ENCODE results near the gene TM4SF20. TPM values are rescaled to one million over a fixed set of nuclear protein-coding genes. Genes with fewer than 3 reads are reported as not detected.

Gene TM4SF20
- polyA plus RNA-seq, 1 donor (not counting 4 experiments of a cell fraction or from before 2014, with no cell fraction given) = not detected

DNA sequence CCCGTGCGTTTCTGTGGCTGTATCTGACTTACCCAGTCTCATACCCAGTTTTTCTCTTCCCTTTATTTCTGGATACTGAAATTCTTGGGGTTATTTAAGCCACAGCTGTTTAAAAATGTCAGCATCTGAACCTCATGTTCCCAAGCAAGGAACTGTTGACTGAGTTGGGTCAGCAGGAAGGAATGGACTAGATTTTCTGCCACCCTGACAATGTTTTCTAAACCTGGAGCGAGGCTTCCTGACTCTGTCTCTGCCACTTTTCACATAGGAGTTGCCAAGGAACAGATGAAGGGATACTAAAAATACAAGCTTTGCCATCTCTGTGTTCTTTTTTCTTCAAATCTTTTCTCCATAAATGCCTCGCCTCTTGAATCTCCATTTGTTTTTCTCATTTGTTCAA is 37.6 kb upstream of the TM4SF20 start:
- Histone ChIP-seq H3K9me3 (ENCODE audit: control insufficient read depth, low read depth, low read length) (no peaks in the 10 kb centered on the region), H3K27ac (ENCODE audit: control insufficient read depth, insufficient read depth, low read length) (no peak overlapping the region), H3K36me3 (ENCODE audit: control insufficient read depth in 2 of 2, extremely low read depth in 1 of 2, insufficient read depth in 2 of 2, low read length in 2 of 2) (no peaks in the 10 kb centered on the region), H3K4me3 (ENCODE audit: control insufficient read depth in 2 of 3, extremely low read depth in 1 of 3, insufficient read depth in 2 of 3, low read depth in 1 of 3, low read length in 3 of 3) (no peak overlapping the region), H2AFZ (ENCODE audit: control insufficient read depth, low read length) (no peak overlapping the region), H4K20me1 (ENCODE audit: control insufficient read depth, extremely low read depth, insufficient read depth, low read length) (no peaks in the 10 kb centered on the region), H3K4me2 (ENCODE audit: control insufficient read depth, extremely low read depth, insufficient read depth, low read depth, low read length) (no peak overlapping the region), H3K9me1 (ENCODE audit: control insufficient read depth, extremely low read depth, insufficient read depth, low read length) (no peaks in the 10 kb centered on the region), H3K9ac (ENCODE audit: control insufficient read depth, extremely low read depth, insufficient read depth, low read length) (no peak overlapping the region), H3K27me3 (ENCODE audit: control insufficient read depth, extremely low read depth, insufficient read depth, low read length) (no peaks in the 10 kb centered on the region), H3K79me2 (ENCODE audit: control insufficient read depth, insufficient read depth, low read length) (no peaks in the 10 kb centered on the region), H3K4me1 (ENCODE audit: control insufficient read depth, extremely low read depth, insufficient read depth, low read length) (peaks cover 32% of the 10 kb centered on the region)
- TF ChIP-seq, protein P1, sequence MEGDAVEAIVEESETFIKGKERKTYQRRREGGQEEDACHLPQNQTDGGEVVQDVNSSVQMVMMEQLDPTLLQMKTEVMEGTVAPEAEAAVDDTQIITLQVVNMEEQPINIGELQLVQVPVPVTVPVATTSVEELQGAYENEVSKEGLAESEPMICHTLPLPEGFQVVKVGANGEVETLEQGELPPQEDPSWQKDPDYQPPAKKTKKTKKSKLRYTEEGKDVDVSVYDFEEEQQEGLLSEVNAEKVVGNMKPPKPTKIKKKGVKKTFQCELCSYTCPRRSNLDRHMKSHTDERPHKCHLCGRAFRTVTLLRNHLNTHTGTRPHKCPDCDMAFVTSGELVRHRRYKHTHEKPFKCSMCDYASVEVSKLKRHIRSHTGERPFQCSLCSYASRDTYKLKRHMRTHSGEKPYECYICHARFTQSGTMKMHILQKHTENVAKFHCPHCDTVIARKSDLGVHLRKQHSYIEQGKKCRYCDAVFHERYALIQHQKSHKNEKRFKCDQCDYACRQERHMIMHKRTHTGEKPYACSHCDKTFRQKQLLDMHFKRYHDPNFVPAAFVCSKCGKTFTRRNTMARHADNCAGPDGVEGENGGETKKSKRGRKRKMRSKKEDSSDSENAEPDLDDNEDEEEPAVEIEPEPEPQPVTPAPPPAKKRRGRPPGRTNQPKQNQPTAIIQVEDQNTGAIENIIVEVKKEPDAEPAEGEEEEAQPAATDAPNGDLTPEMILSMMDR (optimal IDR thresholded peaks at IDR 0.05 in 1 of 3, IDR thresholded peaks at IDR 0.05 in 1 of 3, conservative IDR thresholded peaks at IDR 0.05 in 1 of 3; ENCODE audit: extremely low read depth in 1 of 3, insufficient read depth in 2 of 3, low read length in 3 of 3) = no peak
- TF ChIP-seq EZH2 (IDR thresholded peaks at IDR 0.05; ENCODE audit: low read length) = no peak
- DNase-seq (ENCODE audit: low read depth, low spot score) (no peak), FAIRE-seq (no peak)
- dilution Hi-C loops (cut with MboI; ENCODE audit: extremely low pct_ligation_motif_present, low sequenced_read_pairs) = no loop called here

DNA sequence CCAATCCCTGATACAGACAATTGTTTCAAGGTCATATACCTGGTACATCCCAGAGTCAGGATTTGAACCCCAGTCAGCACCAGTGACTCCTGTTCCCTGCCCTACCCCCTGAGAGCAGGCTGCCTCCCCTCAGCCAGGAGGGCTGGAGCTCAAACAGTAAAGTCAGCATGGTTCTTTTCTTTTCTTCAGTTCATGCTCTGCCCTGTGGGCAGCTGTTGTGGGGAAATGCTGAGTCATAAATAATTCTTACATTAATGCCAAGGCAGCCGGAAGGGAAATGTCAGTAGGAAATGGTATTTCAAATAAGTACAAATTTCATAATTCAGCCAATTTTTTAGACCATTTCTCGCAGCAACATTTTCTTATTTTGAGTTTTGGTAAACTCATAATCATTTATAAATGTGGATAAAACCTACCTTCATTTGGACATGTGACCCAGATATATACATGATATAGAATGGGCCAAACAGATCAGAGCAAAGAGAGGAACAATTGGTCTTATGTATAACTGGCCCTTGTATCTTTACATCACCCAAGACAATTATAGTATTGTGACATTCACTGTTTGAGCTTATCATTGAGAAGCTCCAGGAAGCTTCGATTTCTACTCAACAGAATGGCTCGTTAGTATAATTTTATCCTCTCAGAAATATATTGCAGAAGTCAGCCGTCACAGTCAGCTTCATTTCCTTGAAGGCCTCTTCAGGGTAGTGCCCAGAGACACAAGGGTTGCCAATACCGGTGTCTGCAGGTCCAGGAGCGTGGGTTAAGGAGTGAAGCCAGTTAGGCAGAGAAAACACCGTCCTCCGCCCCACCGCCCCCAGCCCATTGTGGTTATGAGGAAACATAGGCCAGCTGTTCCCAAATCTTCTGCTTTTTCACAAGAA is 36.7 kb upstream of the TM4SF20 start:
- no peak overlapping the region for H2AFZ ChIP-seq (ENCODE audit: control insufficient read depth, low read length)
- H3K79me2 ChIP-seq (ENCODE audit: control insufficient read depth, insufficient read depth, low read length) = no peaks in the 10 kb centered on the region
- H3K4me3 ChIP-seq (ENCODE audit: control insufficient read depth in 2 of 3, extremely low read depth in 1 of 3, insufficient read depth in 2 of 3, low read depth in 1 of 3, low read length in 3 of 3) = no peak overlapping the region
- no peaks in the 10 kb centered on the region for H3K9me3 ChIP-seq (ENCODE audit: control insufficient read depth, low read depth, low read length)
- no peaks in the 10 kb centered on the region for H3K27me3 ChIP-seq (ENCODE audit: control insufficient read depth, extremely low read depth, insufficient read depth, low read length)
- no peaks in the 10 kb centered on the region for H3K36me3 ChIP-seq (ENCODE audit: control insufficient read depth in 2 of 2, extremely low read depth in 1 of 2, insufficient read depth in 2 of 2, low read length in 2 of 2)
- FAIRE-seq (peak; percentile 58), DNase-seq (ENCODE audit: low read depth, low spot score) (no peak)
- no peaks in the 10 kb centered on the region for H4K20me1 ChIP-seq (ENCODE audit: control insufficient read depth, extremely low read depth, insufficient read depth, low read length)
- no peak overlapping the region for H3K9ac ChIP-seq (ENCODE audit: control insufficient read depth, extremely low read depth, insufficient read depth, low read length)
- TF ChIP-seq, protein P1 (optimal IDR thresholded peaks at IDR 0.05 in 1 of 3, IDR thresholded peaks at IDR 0.05 in 1 of 3, conservative IDR thresholded peaks at IDR 0.05 in 1 of 3; ENCODE audit: extremely low read depth in 1 of 3, insufficient read depth in 2 of 3, low read length in 3 of 3) = no peak
- TF ChIP-seq EZH2 (IDR thresholded peaks at IDR 0.05; ENCODE audit: low read length) = no peak
- dilution Hi-C loops (cut with MboI; ENCODE audit: extremely low pct_ligation_motif_present, low sequenced_read_pairs) = no loop called here
- H3K27ac ChIP-seq (ENCODE audit: control insufficient read depth, insufficient read depth, low read length) = peak overlapping the region; percentile 51
- H3K4me2 ChIP-seq (ENCODE audit: control insufficient read depth, extremely low read depth, insufficient read depth, low read depth, low read length) = peak overlapping the region; percentile 18
- H3K9me1 ChIP-seq (ENCODE audit: control insufficient read depth, extremely low read depth, insufficient read depth, low read length) = no peaks in the 10 kb centered on the region
- peaks cover 42% of the 10 kb centered on the region for H3K4me1 ChIP-seq (ENCODE audit: control insufficient read depth, extremely low read depth, insufficient read depth, low read length)

Measured in keratinocyte (primary cell).